Dermis microvascular lymphatic vessel endothelial cell (primary cell): ENCODE results near the gene RTN4RL1. TPM values are rescaled to one million over a fixed set of nuclear protein-coding genes. Genes with fewer than 3 reads are reported as not detected.
A peak's percentile ranks its signal among the peaks of the same experiment; 100 is the strongest.

ENCODE experiments used
- DNase-seq, 2 donors: peaks; one replicate each; pipeline versions ENCODE4 v3.0.0 to v3.0.0-alpha.2; 2010; ENCODE audit warnings: low read depth in 2 of 2
- total RNA-seq: library from RNA; depleted of rRNA; stranded (reverse); fragments of >200 nt; gene quantifications from 2 replicates; pipeline ENCODE4 v1.2.1, GENCODE V29; 2014

RTN4RL1 gene
- total RNA-seq, 1 donor from 2014 or later = 0.26 TPM

- no peak for DNase-seq
These were observed 22.5 kb upstream of the RTN4RL1 start for GRCh38 chr17:2047590-2047989.

GRCh38 chr17:2044263-2044894, 19.2 kb upstream of the RTN4RL1 start:
- DNase-seq = no peak

- DNase-seq = no peak
These were observed 18.7 kb upstream of the RTN4RL1 start for GRCh38 chr17:2043785-2044184.

GRCh38 chr17:2042933-2043332, 17.8 kb upstream of the RTN4RL1 start:
- DNase-seq = no peak

GRCh38 chr17:2042390-2042847, 17.3 kb upstream of the RTN4RL1 start:
- peak in 1 of 2 donors; percentile 57 for DNase-seq

GRCh38 chr17:2041561-2042389, 16.6 kb upstream of the RTN4RL1 start, which contains the start of gene OVCA2:
Gene OVCA2, plus strand, starts transcription at chr17:2042022. Its CDS starts 26 bp downstream, at chr17:2042048.
- peak; percentile 90 to 92 for DNase-seq

- DNase-seq = no peak
These were observed 15.9 kb upstream of the RTN4RL1 start for GRCh38 chr17:2040942-2041560.

GRCh38 chr17:2040219-2040827, 15.2 kb upstream of the RTN4RL1 start:
- no peak for DNase-seq

GRCh38 chr17:2037155-2037554, 12.0 kb upstream of the RTN4RL1 start:
- DNase-seq = no peak

- DNase-seq = no peak
These were observed 10.7 kb upstream of the RTN4RL1 start for GRCh38 chr17:2035541-2036488.

- no peak for DNase-seq
These were observed 9.8 kb upstream of the RTN4RL1 start for GRCh38 chr17:2034806-2035540.

- no peak for DNase-seq
These were observed 9.0 kb upstream of the RTN4RL1 start for GRCh38 chr17:2034157-2034556.

GRCh38 chr17:2033153-2033552, 8.0 kb upstream of the RTN4RL1 start:
- DNase-seq = no peak

- DNase-seq = no peak
These were observed 5.6 kb upstream of the RTN4RL1 start for GRCh38 chr17:2030779-2031163.

GRCh38 chr17:2029911-2030778, 5.0 kb upstream of the RTN4RL1 start, which contains the start of gene DPH1:
Gene DPH1, plus strand, starts transcription at chr17:2030153. Its CDS starts 17 bp downstream, at chr17:2030170.
- peak; percentile 85 to 95 for DNase-seq

GRCh38 chr17:2028737-2029136, 3.6 kb upstream of the RTN4RL1 start:
- DNase-seq = no peak

GRCh38 chr17:2028234-2028614, 3.1 kb upstream of the RTN4RL1 start:
- no peak for DNase-seq

GRCh38 chr17:2027528-2028233, 2.5 kb upstream of the RTN4RL1 start:
- DNase-seq = no peak
